GM21619 (cell line): ENCODE data around the gene HES7.

Experiments used
- ATAC-seq: cut with Tn5 transposase; IDR thresholded peaks from one replicate; pipeline ENCODE4 v1.9.1; 2021; ENCODE audit not compliant: unreplicated experiment

HES7 gene

DNA sequence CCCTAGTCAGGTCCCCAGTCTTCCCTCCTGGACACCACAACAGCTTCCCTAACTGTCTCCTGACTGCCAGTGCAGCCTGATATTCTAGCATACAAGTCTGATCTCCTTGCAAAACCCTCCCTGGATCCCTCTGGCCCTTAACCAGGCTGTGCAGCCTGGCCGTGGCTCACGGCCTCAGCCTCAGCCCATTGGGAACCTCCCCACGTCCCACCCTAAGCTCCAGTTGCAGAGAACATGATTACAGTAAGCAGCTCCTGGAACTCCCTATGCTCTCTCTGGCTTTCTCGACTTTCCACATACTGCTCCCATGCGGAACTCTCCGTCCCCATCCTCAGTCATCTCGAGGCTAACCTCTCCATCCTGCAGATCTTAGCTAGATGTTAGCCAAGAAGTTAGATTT lies 49.4 kb downstream of the HES7 start:
- no peak for ATAC-seq

DNA sequence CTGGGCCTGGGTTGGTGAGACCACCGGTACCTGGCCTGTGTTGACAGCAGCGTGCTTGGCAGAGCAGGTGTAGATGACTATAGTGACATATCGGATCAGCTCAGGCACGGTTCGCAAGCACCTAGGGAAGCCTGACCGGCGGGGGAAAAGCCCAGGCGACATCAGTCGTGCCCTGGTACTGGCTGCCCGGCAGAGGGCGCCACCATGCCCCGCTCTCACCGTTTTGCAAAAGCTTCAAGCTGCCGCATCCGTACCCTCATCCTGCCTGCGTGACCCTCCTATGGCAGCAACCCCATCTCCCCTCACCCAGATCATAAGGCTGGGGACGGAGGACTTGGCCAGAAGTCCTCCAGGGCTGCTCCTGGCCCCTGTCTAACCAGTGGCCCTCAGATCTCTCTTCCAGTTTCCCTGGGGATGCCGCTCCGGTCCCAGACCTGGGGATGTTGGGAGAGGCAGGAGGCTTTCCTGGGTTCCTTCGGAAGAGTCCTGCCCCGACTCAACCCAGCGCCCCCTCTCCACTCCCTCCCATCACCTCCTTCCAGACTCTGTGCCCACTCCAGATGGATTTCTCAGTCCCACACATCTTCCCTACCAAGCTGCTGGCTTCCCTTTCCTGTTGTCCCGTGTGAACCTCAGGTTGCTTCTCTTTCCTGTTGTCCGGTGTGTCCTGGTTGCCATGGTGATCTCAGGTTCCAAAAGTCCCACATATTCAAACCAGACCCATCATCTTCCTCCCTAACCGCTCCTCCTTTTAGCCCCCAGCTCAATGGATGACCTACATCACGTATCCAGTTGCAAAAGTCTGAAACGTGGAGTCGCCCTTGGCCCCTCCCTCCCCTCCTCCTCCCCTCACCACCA lies 50.0 kb downstream of the HES7 start:
- ATAC-seq = no peak

DNA sequence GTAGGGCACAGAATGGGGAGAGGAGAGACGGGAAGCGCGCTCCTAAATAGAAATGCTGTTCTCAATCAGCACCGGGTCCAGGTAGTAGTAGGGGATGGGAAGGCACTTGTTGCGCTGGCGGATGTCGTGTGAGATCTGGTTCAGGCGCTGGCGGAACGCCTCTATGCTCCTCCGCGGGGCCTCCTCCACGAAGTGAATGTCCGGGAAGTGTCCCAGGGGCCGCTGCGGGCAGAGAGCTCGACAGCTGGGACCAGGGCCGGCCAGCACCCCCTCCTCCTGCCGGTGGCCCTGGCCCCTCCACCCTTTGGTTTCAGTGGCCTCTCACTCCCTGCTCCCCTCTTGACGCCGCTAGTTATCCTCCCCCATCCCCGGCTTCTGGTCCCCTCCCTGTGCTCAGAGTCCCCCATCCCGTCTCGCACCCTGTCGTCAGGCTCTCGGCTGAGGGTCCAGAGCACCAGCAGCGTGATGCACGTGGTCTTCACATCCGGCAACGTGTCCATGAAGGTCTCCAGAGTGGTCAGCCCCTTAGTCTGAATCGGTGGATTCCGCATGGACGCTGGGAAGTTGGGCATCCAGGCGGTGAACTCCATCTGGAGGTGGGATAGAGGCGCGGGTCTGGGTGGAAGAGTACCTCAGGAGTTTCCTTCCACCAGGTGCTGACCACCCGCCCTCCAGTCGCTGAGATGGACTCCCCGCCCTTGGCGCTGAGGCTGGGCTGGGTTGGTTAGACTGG lies 51.0 kb downstream of the HES7 start:
- ATAC-seq = no peak

DNA sequence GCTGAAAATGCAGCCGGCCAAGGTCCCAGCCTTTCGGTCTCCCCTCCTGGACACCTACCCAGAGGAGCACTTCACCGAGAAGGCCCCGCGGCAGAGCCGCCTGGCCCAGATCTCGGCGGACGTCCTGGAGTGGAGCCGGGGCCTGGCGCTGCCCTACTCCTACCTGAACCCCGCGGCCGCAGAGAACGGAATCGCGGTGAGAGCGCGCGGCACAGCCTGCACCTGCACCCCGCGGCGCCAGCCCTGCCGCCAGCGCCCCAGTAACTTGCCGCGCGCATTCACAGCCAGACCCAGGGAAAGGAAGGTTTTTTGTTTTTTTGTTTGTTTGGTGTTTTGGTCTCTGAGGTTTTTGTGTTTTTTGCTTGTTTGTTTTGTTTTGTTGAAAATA lies 51.6 kb downstream of the HES7 start:
- ATAC-seq = no peak

DNA sequence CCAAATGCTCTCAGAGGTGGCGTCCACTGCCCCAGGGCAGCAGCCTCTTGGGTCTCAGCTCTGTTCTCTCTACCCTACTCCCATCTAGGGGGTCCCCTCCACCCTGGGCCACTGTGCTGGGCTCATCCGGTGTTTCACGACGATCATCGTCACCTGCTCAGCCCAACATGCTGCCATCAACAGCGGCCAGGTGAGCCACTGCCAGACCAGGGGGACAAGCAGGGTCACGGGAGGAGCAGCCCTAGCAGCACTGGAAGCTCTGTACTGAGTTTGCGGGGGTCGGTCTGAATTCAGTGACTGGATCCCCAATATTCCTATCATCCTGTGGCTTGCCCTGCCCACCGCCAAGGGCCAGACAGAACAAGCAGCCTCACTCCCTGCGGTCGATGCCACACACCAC lies 52.4 kb downstream of the HES7 start:
- no peak for ATAC-seq
